Suprapubic skin (tissue), 4 donors: ENCODE results near the gene CNTN1. TPM values are rescaled to one million over a fixed set of nuclear protein-coding genes. Genes with fewer than 3 reads are reported as not detected.

ENCODE experiments used
- DNase-seq, 2 donors: peaks; one replicate each; pipeline ENCODE4 v3.0.0-alpha.2; 2019; ENCODE audit warnings: low spot score in 2 of 2
- H3K27ac ChIP-seq: fragments of 200-600 bp; sonication (generic); one replicate; pipeline ENCODE4 v1.5.1; 2019
- H3K27me3 ChIP-seq: fragments of 200-600 bp; sonication (generic); one replicate; pipeline ENCODE4 v1.5.1; 2019
- H3K36me3 ChIP-seq: fragments of 200-600 bp; sonication (generic); one replicate; pipeline ENCODE4 v1.5.1; 2019
- H3K4me1 ChIP-seq: fragments of 200-600 bp; sonication (generic); one replicate; pipeline ENCODE4 v1.5.1; 2019
- H3K4me3 ChIP-seq: fragments of 200-600 bp; sonication (generic); one replicate; pipeline ENCODE4 v1.5.1; 2019; ENCODE audit warnings: mild to moderate bottlenecking
- H3K9me3 ChIP-seq: fragments of 200-600 bp; sonication (generic); one replicate; pipeline ENCODE4 v1.5.1; 2019
- EP300 ChIP-seq: sonication (generic); formaldehyde crosslinking; IDR thresholded peaks from one replicate; pipeline ENCODE4 v1.6.1; 2017; ENCODE audit warnings: antibody characterized with exemption
- POLR2A ChIP-seq, 2 donors: fragments of 450-650 bp; IDR thresholded peaks; one replicate each; pipeline ENCODE4 v1.6.1; 2017; ENCODE audit warnings: antibody characterized with exemption in 2 of 2, mild to moderate bottlenecking in 2 of 2, moderate library complexity in 2 of 2
- POLR2AphosphoS5 ChIP-seq, 3 donors: sonication (generic); formaldehyde crosslinking; IDR thresholded peaks; one replicate each; pipeline ENCODE4 v1.6.1; 2017; ENCODE audit warnings: antibody characterized with exemption in 3 of 3
- WGBS: methylation state at CpG from one replicate; pipeline ENCODE4 v1.1.5; 2018; 5-methylcytosine and 5-hydroxymethylcytosine counted together
- total RNA-seq, 4 donors: library from RNA; depleted of rRNA; stranded (reverse); fragments of >200 nt; gene quantifications; one replicate each; pipeline ENCODE4 v1.1.0, GENCODE V29; 2016
- TF ChIP-seq, protein P1 (sequence below), 2 donors: fragments of 200-600 bp in 1 of 2; fragments of 450-650 bp in 1 of 2; sonication (generic) in 1 of 2; IDR thresholded peaks; one replicate each; pipeline ENCODE4 v1.5.1; 2016 to 2019; ENCODE audit warnings: antibody characterized with exemption in 2 of 2, mild to moderate bottlenecking in 1 of 2, moderate library complexity in 1 of 2

CNTN1 gene
- total RNA-seq, 4 donors from 2014 or later: 5.9 to 29.7 (median 14.4) TPM

DNA sequence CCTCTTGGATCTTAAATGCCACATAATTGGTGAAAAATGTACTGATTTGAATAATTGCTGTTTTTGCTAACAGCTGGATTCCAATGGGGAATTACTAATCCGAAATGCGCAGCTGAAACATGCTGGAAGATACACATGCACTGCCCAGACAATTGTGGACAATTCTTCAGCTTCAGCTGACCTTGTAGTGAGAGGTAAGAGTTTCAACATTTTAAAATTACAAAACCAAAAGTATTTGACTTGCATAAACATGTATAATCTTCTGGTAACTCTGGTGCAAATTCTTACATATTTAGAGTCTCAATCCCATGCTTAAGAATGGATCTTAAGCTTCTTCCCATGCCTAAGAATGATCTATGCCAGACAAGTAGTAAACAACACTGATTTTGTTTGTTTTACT, 266.8 kb downstream of the CNTN1 start:
- H3K4me3 ChIP-seq: no peak overlapping the region
- no peak for DNase-seq
- no peak for TF ChIP-seq EP300
- TF ChIP-seq POLR2A (IDR thresholded peaks at IDR 0.05): no peak
- TF ChIP-seq, protein P1, sequence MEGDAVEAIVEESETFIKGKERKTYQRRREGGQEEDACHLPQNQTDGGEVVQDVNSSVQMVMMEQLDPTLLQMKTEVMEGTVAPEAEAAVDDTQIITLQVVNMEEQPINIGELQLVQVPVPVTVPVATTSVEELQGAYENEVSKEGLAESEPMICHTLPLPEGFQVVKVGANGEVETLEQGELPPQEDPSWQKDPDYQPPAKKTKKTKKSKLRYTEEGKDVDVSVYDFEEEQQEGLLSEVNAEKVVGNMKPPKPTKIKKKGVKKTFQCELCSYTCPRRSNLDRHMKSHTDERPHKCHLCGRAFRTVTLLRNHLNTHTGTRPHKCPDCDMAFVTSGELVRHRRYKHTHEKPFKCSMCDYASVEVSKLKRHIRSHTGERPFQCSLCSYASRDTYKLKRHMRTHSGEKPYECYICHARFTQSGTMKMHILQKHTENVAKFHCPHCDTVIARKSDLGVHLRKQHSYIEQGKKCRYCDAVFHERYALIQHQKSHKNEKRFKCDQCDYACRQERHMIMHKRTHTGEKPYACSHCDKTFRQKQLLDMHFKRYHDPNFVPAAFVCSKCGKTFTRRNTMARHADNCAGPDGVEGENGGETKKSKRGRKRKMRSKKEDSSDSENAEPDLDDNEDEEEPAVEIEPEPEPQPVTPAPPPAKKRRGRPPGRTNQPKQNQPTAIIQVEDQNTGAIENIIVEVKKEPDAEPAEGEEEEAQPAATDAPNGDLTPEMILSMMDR (IDR thresholded peaks at IDR 0.05): no peak
- no peak for TF ChIP-seq POLR2AphosphoS5 (IDR thresholded peaks at IDR 0.05)
- no peaks in the 10 kb centered on the region for H3K27me3 ChIP-seq
- no peaks in the 10 kb centered on the region for H3K4me1 ChIP-seq
- no peaks in the 10 kb centered on the region for H3K36me3 ChIP-seq
- H3K9me3 ChIP-seq: no peaks in the 10 kb centered on the region
- H3K27ac ChIP-seq: no peak overlapping the region
- 68% methylated on average over 2 of the region's 2 CpGs for WGBS

DNA sequence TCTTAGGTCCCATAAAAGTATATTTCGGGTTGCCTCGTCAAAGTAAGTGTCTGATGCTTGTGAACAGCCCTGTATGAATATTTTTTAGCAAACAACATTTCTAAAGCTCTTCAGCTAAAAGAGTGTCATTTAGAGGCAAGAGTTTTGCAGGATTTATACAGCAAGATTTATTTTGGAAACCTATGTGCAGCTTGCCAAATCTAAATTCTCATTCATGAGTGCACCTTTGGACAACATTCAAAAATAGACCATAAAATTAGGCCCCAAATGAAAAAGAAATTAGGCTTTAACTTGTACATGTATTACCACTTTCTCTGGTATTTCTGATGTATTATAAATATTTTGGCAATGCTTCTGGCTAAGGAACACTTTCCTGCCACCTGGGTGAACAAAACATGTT, 271.5 kb downstream of the CNTN1 start:
- TF ChIP-seq POLR2A (IDR thresholded peaks at IDR 0.05): no peak
- TF ChIP-seq, protein P1 (IDR thresholded peaks at IDR 0.05): no peak
- TF ChIP-seq POLR2AphosphoS5 (IDR thresholded peaks at IDR 0.05): no peak
- TF ChIP-seq EP300: no peak
- Histone ChIP-seq H3K4me3 (no peak overlapping the region), H3K27ac (no peak overlapping the region), H3K36me3 (no peaks in the 10 kb centered on the region), H3K4me1 (no peaks in the 10 kb centered on the region), H3K27me3 (no peaks in the 10 kb centered on the region), H3K9me3 (no peaks in the 10 kb centered on the region)
- 64% methylated on average over 2 of the region's 2 CpGs for WGBS
- no peak for DNase-seq

DNA sequence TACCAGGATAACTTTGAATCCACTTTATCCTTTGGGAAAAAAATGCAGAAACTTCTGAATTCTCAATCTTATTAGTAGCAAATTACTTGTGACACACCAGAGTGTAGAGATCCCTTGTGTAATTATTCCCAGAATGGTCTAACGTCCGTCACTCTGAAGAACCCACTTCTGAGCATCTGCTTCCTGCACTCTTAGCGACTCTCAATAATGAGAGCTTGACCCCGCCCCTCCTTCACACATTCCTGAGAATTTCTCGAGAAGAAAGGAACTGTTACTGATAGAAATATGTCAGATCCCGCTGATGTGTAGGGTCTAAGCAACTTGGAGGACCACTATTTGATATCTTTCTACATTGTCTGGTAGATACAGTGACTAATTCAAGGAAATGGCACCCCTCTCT, 277.6 kb downstream of the CNTN1 start:
- TF ChIP-seq, protein P1 (IDR thresholded peaks at IDR 0.05): no peak
- no peak for DNase-seq
- Histone ChIP-seq H3K36me3 (no peaks in the 10 kb centered on the region), H3K27ac (no peak overlapping the region), H3K9me3 (no peaks in the 10 kb centered on the region), H3K27me3 (no peaks in the 10 kb centered on the region), H3K4me3 (no peak overlapping the region), H3K4me1 (no peaks in the 10 kb centered on the region)
- WGBS: 83% methylated on average over 6 of the region's 6 CpGs

DNA sequence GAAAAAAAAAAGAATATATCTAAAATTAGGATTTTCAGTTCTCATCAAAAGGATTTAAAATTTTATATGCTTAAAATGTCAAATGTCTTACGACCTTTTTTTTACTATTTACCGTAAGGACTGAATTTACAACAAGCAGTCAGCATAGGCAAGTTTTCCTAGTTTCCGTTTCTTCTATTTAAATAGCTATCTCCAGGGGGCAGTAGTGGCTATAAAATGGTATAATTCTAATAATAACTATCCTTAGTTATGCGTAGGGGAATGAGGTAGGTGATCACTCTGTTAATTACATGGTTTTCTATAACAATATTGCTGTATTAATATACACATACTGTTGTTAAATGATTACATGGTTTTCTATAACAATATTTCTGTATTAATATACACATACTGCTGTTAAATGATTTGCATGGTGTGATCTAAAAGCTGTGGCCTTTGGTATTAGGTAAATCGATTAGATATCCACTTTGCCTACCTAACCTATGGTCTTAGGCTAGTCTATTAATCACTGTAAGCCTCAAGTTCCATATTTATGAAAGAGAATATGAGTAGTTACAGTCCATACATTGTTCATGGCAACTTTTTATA, 278.2 kb downstream of the CNTN1 start:
- 85% methylated on average over 5 of the region's 5 CpGs for WGBS
- H3K27me3 ChIP-seq: no peaks in the 10 kb centered on the region
- H3K27ac ChIP-seq: no peak overlapping the region
- H3K9me3 ChIP-seq: no peaks in the 10 kb centered on the region
- no peak overlapping the region for H3K4me3 ChIP-seq
- no peak for DNase-seq
- TF ChIP-seq, protein P1 (IDR thresholded peaks at IDR 0.05): no peak
- TF ChIP-seq EP300: no peak
- no peak for TF ChIP-seq POLR2A (IDR thresholded peaks at IDR 0.05)
- no peak for TF ChIP-seq POLR2AphosphoS5 (IDR thresholded peaks at IDR 0.05)
- H3K4me1 ChIP-seq: no peaks in the 10 kb centered on the region
- no peaks in the 10 kb centered on the region for H3K36me3 ChIP-seq

DNA sequence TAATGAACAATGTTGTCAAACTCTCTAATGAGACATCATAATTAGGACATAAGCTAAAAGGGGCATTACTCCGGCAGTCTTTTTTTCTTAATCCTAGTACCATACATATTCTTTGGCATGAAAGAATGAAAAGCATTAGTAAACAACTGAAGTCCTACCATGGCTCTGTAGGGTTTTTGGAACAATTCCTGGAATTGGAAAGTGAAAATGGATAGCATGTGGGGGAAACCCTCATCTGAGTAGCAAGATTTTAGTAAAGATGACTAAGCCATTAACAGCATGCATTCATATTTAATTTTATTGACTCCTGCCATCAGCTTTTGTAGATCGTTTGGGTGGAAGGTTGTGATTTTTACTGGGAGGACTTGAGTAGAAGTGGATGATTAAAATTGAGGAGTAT, 279.7 kb downstream of the CNTN1 start:
- Histone ChIP-seq H3K9me3 (no peaks in the 10 kb centered on the region), H3K27me3 (no peaks in the 10 kb centered on the region), H3K27ac (no peak overlapping the region), H3K4me1 (no peaks in the 10 kb centered on the region), H3K4me3 (no peak overlapping the region), H3K36me3 (no peaks in the 10 kb centered on the region)
- WGBS: 36% methylated on average over 2 of the region's 2 CpGs
- TF ChIP-seq POLR2AphosphoS5 (IDR thresholded peaks at IDR 0.05): no peak
- no peak for DNase-seq

DNA sequence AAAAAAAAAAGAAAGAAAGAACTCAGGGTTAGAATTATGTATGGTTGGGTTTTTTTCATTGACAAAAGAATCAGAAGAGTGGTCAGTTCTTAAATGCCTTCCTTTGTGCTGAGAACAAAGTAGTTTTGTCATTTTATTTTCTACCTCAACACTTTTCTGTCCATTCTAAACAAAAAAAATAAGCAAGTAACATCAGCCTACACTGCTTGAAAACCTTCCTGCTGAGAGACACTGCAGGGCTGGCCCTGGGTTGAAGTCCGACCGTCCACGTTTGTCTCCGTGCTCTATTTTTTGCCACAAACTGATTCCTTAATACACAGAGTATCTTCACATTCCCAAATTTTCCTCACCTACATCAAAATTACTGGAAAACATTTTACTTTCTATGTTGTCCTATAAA, 284.3 kb downstream of the CNTN1 start:
- Histone ChIP-seq H3K27ac (no peak overlapping the region), H3K4me1 (no peaks in the 10 kb centered on the region), H3K36me3 (no peaks in the 10 kb centered on the region), H3K9me3 (no peaks in the 10 kb centered on the region), H3K27me3 (no peaks in the 10 kb centered on the region), H3K4me3 (no peak overlapping the region)
- no peak for DNase-seq
- WGBS: 91% methylated on average over 4 of the region's 4 CpGs
- TF ChIP-seq EP300 (no peak), POLR2A (IDR thresholded peaks at IDR 0.05) (no peak), POLR2AphosphoS5 (IDR thresholded peaks at IDR 0.05) (no peak)
- TF ChIP-seq, protein P1 (IDR thresholded peaks at IDR 0.05): no peak
